Dendritic cell treated with granulocyte-macrophage colony-stimulating factor and Interleukin-4, amounts not matched to agents 40 ng/mL and 50 ng/mL, for 4 days (primary cell): ENCODE results near the gene RASGRP3.

ENCODE experiments used
- H3K27ac Mint-ChIP-seq: one replicate; pipeline ENCODE4 v1.8.0; 2022; ENCODE audit warnings: mild to moderate bottlenecking, mixed read lengths
- H3K27me3 Mint-ChIP-seq: one replicate; pipeline ENCODE4 v1.8.0; 2022; ENCODE audit warnings: mild to moderate bottlenecking, mixed read lengths
- H3K36me3 Mint-ChIP-seq: one replicate; pipeline ENCODE4 v1.8.0; 2022; ENCODE audit warnings: low read depth, mixed read lengths
- H3K4me1 Mint-ChIP-seq: one replicate; pipeline ENCODE4 v1.8.0; 2022; ENCODE audit warnings: low read depth, mixed read lengths
- H3K4me3 Mint-ChIP-seq: one replicate; pipeline ENCODE4 v1.8.0; 2022; ENCODE audit warnings: mild to moderate bottlenecking, moderate library complexity, mixed read lengths
- H3K9me3 Mint-ChIP-seq: one replicate; pipeline ENCODE4 v1.8.0; 2022; ENCODE audit warnings: mixed read lengths
- intact Hi-C: fragments of 100-400 bp; cut with micrococcal nuclease; formaldehyde crosslinking; loops from one replicate; pipeline ENCODE4 v1.15.0; 2022

RASGRP3 gene

GRCh38 chr2:33570681-33571080, 94.2 kb downstream of the RASGRP3 start:
- no peak overlapping the region for H3K4me3 Mint-ChIP-seq
- no peak overlapping the region for H3K27ac Mint-ChIP-seq
- peaks cover 18% of the 10 kb centered on the region for H3K36me3 Mint-ChIP-seq
- intact Hi-C loops, result no loop called here
- H3K9me3 Mint-ChIP-seq, result no peaks in the 10 kb centered on the region
- H3K27me3 Mint-ChIP-seq, result no peaks in the 10 kb centered on the region
- peaks cover 13% of the 10 kb centered on the region for H3K4me1 Mint-ChIP-seq

- Mint-ChIP-seq H3K4me3 (no peak overlapping the region), H3K27me3 (no peaks in the 10 kb centered on the region), H3K9me3 (no peaks in the 10 kb centered on the region), H3K27ac (peak overlapping the region; percentile 48), H3K4me1 (peaks cover 18% of the 10 kb centered on the region), H3K36me3 (no peaks in the 10 kb centered on the region)
- intact Hi-C loops, result no loop called here
These were observed 97.2 kb downstream of the RASGRP3 start for GRCh38 chr2:33573657-33574056.

DNA sequence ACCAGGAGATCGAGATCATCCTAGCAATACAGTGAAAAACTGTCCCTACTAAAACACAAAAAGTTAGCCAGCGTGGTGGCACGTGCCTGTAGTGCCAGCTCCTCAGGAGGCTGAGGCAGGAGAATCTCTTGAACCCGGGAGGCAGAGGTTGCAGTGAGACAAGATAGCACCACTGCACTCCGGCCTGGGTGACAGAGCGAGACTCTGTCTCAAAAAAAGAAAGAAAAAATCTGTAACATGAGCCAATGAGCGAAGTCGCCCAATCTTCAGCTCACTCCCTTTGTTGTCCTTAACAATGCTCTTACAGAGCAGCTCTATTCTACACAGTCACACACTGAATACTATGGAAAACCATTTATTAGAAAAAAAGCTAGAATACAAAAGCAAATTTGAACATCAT, 100.6 kb downstream of the RASGRP3 start:
- Mint-ChIP-seq H3K4me3 (no peak overlapping the region), H3K27ac (peak overlapping the region; percentile 43)

DNA sequence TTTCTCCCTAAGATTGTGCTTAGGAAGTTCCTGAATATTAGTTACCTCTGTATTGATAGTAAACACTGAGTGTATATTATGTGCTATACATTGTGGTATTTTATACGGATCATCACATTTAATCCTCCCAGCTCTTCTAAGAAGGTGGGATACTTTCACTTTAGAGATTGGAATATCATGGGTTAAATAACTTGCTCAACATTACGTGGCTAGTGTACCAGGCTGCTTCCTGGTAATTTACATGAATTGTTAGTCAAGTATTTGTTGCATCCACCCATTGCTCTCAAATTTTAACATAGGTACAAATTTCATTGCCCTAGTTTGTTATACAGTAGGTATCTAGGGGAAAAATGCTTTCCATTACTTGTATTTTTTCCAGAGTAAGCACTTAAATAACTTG, 101.2 kb downstream of the RASGRP3 start:
- Mint-ChIP-seq H3K9me3 (no peaks in the 10 kb centered on the region), H3K27me3 (no peaks in the 10 kb centered on the region), H3K27ac (no peak overlapping the region), H3K4me3 (no peak overlapping the region), H3K4me1 (peaks cover 40% of the 10 kb centered on the region), H3K36me3 (peaks cover 6% of the 10 kb centered on the region)
- intact Hi-C loops, result no loop called here

More for the DNA sequence above, 100.6 kb downstream of the RASGRP3 start:
- Mint-ChIP-seq H3K27me3 (no peaks in the 10 kb centered on the region), H3K4me1 (peaks cover 39% of the 10 kb centered on the region), H3K9me3 (no peaks in the 10 kb centered on the region), H3K36me3 (peaks cover 1% of the 10 kb centered on the region)
- intact Hi-C loops, result no loop called here

DNA sequence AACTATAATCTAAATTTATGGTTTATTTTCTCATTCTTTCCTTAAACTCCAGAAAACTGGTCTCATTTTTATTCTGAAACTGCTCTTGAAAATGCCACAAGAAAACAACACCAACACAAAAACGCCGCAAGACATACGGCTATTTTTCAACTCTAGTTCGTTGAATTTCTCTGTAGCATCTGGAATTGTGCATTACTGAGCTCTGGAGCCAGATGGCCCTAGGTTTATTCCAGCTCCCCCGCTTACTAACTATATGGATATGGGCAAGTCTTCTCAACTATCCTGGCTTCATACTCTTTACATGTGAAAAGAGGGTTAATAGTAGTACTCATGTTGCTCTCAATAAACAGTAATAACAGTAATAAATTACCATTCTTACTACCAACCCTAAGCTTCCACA, 102.8 kb downstream of the RASGRP3 start:
- intact Hi-C loops, result no loop called here
- no peaks in the 10 kb centered on the region for H3K27me3 Mint-ChIP-seq
- H3K9me3 Mint-ChIP-seq, result no peaks in the 10 kb centered on the region
- H3K27ac Mint-ChIP-seq, result no peak overlapping the region
- no peak overlapping the region for H3K4me3 Mint-ChIP-seq
- H3K36me3 Mint-ChIP-seq, result peaks cover 13% of the 10 kb centered on the region
- H3K4me1 Mint-ChIP-seq, result peaks cover 31% of the 10 kb centered on the region

DNA sequence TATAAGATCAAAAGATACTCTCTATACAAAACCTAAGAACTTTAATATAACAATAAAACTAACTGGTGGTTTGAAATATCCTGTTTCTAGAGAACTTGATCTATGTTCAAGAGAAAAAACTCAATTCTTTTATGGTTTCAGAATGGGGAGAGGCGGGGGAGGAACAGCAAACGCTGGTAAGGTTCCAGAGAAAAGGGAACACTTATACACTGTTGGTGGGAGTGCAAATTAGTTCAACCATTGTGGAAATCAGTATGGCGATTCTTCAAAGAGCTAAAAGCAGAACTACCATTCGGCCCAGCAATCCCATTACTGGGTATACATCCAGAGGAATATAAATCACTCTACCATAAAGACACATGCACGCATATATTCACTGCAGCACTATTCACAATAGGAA, 105.4 kb downstream of the RASGRP3 start:
- Mint-ChIP-seq H3K36me3 (peaks cover 34% of the 10 kb centered on the region), H3K4me1 (peaks cover 31% of the 10 kb centered on the region), H3K27ac (peak overlapping the region; percentile 88), H3K9me3 (no peaks in the 10 kb centered on the region), H3K27me3 (no peaks in the 10 kb centered on the region), H3K4me3 (no peak overlapping the region)
- intact Hi-C loops, result loop anchor here (1.0 to 5.0 kb wide), 6 partner anchors 30 to 1030 kb away; no protein-coding TSS in a partner anchor

DNA sequence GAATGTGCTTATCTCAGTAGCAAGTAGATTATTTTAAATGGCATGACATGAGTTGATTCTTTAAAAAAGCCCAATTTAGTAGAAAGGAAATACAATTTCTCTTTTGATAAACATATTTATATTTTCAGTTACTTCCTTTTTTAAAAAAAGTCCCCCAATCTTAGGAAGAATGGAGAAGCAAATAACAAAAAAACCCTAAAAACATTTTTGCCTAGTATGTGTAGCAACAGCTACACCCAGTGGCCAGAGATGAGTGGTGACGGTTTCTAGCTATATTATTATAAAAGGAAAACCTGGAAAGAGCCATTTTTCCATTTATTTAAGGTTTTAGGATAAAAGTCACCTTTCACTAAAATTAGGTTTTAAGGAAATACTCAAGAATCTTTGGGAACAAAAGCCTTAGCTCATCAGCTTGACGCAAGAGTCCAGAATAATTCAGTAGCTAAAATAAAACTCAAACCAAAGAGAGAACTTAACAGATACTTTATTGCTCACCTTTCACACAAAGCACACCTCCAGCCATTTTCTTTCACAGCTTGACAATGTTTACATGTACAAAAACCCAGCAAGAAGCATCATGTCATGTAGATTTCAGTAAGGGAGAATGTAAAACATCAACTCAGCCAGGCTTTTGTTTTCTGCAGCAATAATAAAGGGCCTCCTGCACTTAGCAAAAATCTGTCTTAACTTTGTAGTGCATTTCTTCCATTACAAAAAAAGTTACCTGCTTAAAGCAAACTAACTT, 106.9 kb downstream of the RASGRP3 start:
- Mint-ChIP-seq H3K4me3 (no peak overlapping the region), H3K27me3 (no peaks in the 10 kb centered on the region), H3K4me1 (peaks cover 25% of the 10 kb centered on the region), H3K36me3 (peaks cover 42% of the 10 kb centered on the region), H3K9me3 (no peaks in the 10 kb centered on the region), H3K27ac (no peak overlapping the region)
- intact Hi-C loops, result loop anchor here (1.0 to 5.0 kb wide), 6 partner anchors 51 to 1031 kb away; no protein-coding TSS in a partner anchor

- intact Hi-C loops, result no loop called here
- peaks cover 8% of the 10 kb centered on the region for H3K4me1 Mint-ChIP-seq
- no peaks in the 10 kb centered on the region for H3K27me3 Mint-ChIP-seq
These were observed 110.3 kb downstream of the RASGRP3 start for GRCh38 chr2:33586766-33587165.

DNA sequence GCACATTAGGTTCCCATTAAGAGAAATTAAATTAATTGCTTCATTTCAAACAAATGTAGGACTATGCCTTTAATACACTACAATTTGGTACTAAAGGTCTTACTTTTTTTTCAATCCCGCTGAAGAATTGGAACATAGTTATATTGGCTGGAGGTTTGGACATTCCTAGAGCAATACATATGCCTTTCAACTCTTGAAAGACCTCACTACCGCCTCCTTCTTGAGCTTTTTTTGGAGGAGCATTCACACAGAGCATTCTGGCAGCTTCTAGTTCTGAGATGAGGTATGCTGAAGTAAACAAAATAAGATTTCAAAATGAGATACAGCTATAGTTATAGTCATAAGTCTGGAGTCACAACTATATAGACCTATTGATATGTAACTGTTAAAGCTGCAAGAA, 111.8 kb downstream of the RASGRP3 start:
- Mint-ChIP-seq H3K27me3 (no peaks in the 10 kb centered on the region), H3K4me3 (no peak overlapping the region), H3K27ac (no peak overlapping the region), H3K36me3 (peaks cover 73% of the 10 kb centered on the region), H3K4me1 (peaks cover 7% of the 10 kb centered on the region), H3K9me3 (no peaks in the 10 kb centered on the region)
- intact Hi-C loops, result no loop called here

More at GRCh38 chr2:33586766-33587165, 110.3 kb downstream of the RASGRP3 start:
- Mint-ChIP-seq H3K4me3 (no peak overlapping the region), H3K27ac (no peak overlapping the region), H3K9me3 (no peaks in the 10 kb centered on the region), H3K36me3 (peaks cover 64% of the 10 kb centered on the region)

DNA sequence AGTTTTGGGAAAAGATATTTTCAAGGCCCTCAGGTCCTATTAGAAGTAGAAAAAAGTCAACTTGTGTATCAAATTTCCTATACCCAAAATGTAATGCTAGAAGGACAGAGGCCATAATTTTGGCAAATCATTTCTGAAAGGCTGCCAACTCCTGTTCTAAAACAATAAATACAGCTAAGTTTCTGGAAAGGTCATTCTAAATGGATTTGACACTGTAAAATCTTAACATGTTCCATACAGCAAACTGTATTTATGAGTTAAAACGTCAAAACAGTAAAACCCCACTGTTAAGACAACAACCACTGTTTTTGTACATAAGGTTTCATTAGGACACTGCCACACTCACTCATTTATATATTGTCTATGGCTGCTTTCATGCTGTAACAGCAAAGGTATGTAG, 113.0 kb downstream of the RASGRP3 start:
- H3K4me1 Mint-ChIP-seq, result peaks cover 12% of the 10 kb centered on the region
- peaks cover 75% of the 10 kb centered on the region for H3K36me3 Mint-ChIP-seq
- H3K9me3 Mint-ChIP-seq, result no peaks in the 10 kb centered on the region
- intact Hi-C loops, result no loop called here
- H3K4me3 Mint-ChIP-seq, result no peak overlapping the region
- no peak overlapping the region for H3K27ac Mint-ChIP-seq
- H3K27me3 Mint-ChIP-seq, result no peaks in the 10 kb centered on the region

- H3K9me3 Mint-ChIP-seq, result no peaks in the 10 kb centered on the region
- peaks cover 42% of the 10 kb centered on the region for H3K4me1 Mint-ChIP-seq
- no peak overlapping the region for H3K27ac Mint-ChIP-seq
- H3K4me3 Mint-ChIP-seq, result no peak overlapping the region
- H3K27me3 Mint-ChIP-seq, result no peaks in the 10 kb centered on the region
- peaks cover 61% of the 10 kb centered on the region for H3K36me3 Mint-ChIP-seq
- intact Hi-C loops, result no loop called here
These were observed 118.9 kb downstream of the RASGRP3 start for GRCh38 chr2:33595385-33595784.

DNA sequence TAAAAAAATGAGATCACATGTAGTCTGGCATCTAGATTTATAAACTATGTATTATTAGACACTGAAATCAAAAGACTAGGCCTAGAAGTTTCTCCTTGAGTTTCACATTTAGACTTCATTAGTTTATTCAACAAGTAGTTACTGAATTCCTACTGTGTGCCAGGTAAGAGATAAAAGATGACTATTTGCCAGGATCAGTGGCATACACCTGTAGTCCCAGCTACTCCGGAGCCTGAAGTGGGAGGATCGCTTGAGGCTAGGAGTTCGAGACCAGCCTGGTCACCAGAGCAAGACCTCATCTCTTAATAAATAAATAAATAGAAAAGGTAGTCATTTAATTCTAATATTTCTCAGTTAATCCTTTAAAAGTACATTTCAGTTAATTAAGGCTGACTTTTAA, 120.6 kb downstream of the RASGRP3 start:
- Mint-ChIP-seq H3K27ac (no peak overlapping the region), H3K27me3 (no peaks in the 10 kb centered on the region), H3K36me3 (peaks cover 47% of the 10 kb centered on the region), H3K9me3 (no peaks in the 10 kb centered on the region), H3K4me3 (no peak overlapping the region), H3K4me1 (peaks cover 42% of the 10 kb centered on the region)
- intact Hi-C loops, result no loop called here

DNA sequence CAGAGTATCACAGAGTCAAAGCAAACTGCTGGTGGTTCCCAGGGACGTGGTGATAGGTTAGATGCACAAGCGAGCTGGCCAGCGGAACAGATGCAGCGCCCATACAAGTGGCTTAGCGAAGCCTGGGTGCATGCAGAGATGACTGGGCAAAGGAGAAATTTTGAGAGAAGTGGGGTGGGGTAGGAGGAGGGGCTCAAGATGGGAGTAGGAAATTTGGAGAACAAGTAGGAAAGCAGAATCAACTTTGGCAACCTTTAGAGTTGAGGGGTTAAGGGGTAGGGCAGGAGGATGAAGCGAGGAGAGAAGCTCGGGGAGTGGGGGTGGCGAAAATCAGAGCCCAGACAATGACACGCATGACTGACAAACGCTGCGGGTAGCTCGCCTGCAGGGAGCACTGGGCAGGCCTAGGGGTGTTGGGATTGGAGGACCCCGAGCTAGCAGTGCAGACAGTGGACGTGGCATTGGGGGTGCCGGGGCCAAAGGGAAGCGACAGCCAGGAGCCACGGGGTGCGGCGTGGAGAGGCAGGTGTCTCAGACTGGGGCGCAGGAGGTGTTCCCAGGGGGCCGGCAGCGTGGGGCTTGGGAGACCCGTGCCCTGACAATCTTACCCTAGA, 122.2 kb downstream of the RASGRP3 start:
- Mint-ChIP-seq H3K4me3 (peak overlapping the region; percentile 92), H3K4me1 (peaks cover 36% of the 10 kb centered on the region), H3K36me3 (peaks cover 31% of the 10 kb centered on the region), H3K9me3 (no peaks in the 10 kb centered on the region), H3K27me3 (peaks cover 1% of the 10 kb centered on the region), H3K27ac (peak overlapping the region; percentile 94)
- intact Hi-C loops, result no loop called here

DNA sequence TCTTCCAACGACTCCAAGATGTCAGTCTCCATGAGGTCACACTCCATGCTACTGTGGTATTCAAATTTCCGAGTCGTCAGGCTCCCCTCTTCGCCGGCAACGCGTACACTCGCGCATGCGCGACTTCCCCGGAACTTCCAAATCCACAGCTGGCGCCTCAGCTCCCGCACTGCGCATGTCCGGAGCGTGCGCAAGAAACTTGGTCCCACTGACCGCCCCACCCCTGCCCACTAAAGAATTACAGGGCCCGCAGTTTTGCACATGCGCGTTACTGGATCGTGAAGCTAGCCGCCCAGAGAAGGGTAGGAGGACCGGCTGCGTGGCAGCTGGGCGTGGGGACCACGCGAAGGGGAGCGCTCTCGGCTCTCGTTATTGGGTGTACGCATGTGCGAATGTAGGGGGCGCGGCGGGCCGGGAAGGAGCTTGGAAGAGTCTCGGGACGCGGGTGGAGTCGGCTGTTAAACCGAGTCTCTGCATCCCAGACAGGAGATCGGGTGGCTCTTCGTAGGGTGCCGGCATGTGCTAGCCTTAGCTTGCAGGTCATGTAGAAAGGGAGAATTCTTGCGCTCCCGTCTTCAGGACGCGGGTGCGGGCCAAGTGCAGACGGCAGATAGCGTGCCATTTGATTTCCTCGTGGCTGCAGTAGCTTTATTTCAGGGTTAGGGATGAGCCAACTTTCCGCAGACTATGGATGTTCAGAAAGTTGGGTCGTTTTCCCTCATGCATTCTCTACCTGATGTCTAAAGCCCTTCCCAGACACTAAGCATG, 122.9 kb downstream of the RASGRP3 start, which contains the start of gene FAM98A:
FAM98A (minus strand) TSS at position 125 of the 768 bp plus-strand sequence; CDS start at position 47, 78 bp downstream.
- Mint-ChIP-seq H3K27me3 (peaks cover 1% of the 10 kb centered on the region), H3K4me3 (peak within 1 kb of the TSS; percentile 92), H3K27ac (peak within 1 kb of the TSS; percentile 94), H3K36me3 (peaks cover 24% of the 10 kb centered on the region), H3K4me1 (peaks cover 31% of the 10 kb centered on the region), H3K9me3 (no peaks in the 10 kb centered on the region)
- intact Hi-C loops, result no loop called here
